ENCODE data around the gene GPR146.

Gene GPR146

GRCh38 chr7:1045069-1046063 is 1.0 kb downstream of the GPR146 start:
- DNase-seq = no peak

- DNase-seq = peak; percentile 23
Observed at GRCh38 chr7:1046722-1047679, 2.7 kb downstream of the GPR146 start.

DNA sequence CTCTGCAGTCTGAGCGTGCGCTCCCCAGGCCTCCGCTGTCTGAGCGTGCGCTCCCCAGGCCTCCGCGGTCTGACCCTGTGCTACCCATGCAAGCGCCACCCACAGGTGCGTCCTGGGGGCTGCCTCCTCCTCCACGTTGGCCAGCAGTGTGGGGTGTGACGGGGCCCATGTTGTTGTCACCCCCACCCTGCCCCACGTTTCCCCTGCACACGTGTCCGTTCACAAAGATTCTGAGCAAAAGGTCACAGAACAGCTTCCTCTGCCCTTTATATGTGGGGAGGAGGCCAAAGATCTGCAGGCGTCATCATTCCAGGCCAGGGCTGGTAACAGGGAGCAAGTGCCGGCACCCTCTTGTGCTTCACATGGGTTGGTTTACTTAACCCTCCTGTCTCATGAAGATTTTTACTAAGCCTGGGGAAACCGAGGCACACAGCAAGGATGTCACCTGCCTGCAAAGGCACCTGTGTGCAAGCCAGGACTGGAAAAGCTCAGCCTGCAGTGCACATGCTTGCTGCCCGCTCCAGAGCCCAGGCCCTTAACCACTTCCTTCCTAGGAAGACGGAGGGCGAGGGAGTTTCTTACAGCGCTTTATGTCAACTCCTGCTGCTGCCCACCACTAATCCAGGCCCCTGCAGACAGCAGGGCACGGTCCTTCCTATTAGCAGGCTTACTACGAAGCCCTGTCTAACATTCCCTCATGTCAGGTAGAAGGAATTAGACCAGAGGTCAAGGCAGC is 4.8 kb downstream of the GPR146 start:
- DNase-seq = no peak

- no peak for DNase-seq
Observed at GRCh38 chr7:1049801-1050200, 5.5 kb downstream of the GPR146 start.

DNA sequence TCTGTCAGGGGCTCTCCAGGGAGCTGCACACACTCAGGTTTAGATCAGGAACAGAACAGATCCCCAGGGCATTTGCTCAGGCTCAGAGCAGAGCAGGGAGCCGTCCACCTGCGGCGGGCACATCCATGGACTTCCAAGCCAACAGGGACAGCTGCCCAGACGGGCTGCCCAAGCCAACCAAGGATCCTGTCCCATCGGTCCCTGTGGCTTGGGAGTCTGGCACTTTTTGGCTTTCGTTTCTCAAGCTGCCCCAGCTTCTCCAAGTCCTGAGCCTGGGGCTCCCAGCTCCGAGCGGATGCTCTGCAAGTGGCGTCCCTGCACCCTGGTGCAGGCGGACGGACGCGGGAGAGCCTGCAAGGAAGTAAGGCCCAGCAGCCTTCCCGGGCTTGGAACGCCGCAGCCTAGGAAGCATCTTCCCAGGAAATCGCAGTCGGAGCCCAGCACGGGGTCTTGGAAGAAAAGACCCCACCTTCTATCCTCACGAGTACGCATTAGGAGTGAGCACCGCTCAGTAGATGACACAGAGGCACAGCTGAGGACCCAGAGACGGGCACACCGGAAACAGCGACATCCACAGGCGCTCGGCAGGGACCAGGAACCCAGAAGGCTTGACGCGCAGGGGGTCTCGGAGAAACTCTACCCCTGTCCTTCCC is 6.0 kb downstream of the GPR146 start:
- no peak for DNase-seq

GRCh38 chr7:1050956-1051690 is 6.8 kb downstream of the GPR146 start:
- no peak for DNase-seq

DNA sequence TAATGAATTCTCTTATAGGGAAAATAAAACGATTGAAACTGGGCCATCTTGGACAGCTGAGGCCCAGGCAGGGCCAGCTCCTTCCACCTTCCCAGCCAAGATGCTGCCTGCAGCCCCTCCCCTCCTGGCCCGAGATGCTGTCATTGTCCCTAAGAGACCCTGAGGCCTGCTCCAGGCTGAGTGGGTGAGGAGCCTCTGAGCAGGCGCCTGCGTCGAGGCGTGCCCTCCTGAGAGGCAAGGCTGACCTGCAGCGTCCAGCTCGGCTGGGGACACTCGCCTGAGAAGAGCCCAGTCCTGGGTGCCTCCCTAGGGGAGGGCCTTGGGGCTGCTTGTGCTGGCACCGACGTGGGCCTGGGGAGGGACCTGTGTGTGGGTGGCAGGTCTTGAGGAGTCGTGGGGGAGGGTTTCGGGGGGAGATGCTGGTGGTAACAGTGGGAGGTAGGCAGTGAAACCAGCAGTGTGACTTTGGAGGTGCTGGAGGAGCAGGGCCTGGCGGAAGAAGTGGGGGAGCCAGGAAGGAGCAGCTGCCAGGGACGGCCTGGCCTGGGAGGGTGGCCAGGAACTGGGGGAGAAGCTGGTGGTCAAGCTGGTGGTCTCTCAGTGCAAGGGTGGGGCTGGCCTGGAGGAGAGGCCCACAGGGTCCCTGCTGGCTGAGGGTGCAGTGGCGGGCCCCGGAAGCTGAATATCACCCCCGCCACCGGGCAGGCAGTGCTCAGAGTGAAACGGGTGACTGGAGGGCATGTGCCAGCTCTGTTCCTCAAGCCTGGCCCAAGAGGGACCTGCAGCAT is 7.9 kb downstream of the GPR146 start:
- no peak for DNase-seq

GRCh38 chr7:1053002-1053411 is 8.7 kb downstream of the GPR146 start:
- DNase-seq = no peak

- no peak for DNase-seq
Observed at GRCh38 chr7:1053816-1054370, 9.5 kb downstream of the GPR146 start.

GRCh38 chr7:1054438-1054837 is 10.1 kb downstream of the GPR146 start:
- DNase-seq = no peak

- DNase-seq = peak; percentile 22
Observed at GRCh38 chr7:1054861-1055450, 10.6 kb downstream of the GPR146 start.

- no peak for DNase-seq
Observed at GRCh38 chr7:1055491-1055955, 11.2 kb downstream of the GPR146 start.

DNA sequence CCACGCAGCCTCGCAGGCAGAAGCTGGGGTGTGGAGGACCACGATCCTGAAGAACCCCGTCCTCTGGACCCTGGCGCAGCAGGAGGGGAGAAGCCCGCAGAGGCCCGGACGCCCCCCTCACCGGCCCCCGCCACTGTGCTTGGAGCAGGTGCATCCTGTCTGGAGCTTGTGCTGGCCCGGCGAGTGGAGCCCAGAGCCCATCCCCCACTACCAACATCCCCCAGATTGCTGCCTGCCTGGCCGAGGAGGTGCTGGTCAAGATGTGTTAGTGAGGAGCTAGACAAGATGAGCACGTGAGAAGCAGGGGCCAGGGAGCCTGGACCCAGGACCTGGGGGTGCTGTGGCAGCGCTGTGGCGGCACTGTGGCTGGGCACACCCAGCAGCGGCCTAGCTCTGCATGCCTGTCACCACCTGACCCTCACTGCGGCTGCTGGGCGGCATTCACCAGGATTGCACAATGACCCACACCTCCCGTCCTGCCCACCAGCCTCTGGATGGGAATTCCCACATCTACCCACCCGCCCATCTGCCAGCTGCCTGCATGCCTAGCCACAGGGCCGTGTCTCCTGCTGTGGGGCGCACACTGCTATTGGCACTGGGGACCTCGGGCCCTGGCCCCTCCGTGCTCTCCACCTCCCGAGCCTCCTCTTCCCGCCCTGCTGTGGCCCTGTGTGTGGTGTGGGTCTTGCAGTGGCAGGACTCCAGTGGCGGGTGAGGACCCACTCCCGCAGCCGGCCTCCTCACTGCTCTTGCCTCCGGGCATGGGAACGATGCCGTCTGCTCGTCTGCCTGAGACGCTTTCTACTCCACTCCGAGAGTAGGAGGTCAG is 11.8 kb downstream of the GPR146 start:
- no peak for DNase-seq

DNA sequence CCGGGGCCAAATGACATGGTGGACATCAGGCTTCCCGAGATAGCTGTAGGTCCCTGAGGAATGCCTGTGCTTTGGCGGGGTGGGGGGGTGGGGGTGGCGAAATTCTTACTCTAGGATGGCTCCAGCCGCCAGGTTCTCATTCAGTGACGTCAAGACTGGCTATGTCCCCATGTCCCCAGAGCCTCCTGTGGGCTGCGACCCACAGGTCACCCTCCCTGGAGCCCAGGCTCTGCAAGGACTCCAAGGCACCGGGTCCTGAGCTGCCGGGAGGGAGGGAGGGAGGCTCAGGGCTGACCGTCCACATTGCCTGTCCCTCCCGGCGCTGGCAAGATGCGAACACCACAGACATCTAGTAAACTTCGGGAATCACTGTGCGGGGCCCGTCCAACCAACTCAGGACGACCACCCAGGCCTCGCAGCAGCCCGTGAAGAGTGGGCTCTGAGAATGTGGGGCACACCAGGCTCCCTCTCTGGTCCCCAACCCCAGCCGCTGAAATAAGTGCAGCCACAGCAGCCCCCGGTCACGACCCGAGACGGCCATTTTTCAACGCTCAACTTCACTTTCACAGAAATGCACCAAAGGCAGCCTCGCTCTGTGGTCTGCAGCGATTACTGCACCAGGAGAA is 12.6 kb downstream of the GPR146 start:
- no peak for DNase-seq

- DNase-seq = no peak
Observed at GRCh38 chr7:1057416-1058291, 13.3 kb downstream of the GPR146 start.

DNA sequence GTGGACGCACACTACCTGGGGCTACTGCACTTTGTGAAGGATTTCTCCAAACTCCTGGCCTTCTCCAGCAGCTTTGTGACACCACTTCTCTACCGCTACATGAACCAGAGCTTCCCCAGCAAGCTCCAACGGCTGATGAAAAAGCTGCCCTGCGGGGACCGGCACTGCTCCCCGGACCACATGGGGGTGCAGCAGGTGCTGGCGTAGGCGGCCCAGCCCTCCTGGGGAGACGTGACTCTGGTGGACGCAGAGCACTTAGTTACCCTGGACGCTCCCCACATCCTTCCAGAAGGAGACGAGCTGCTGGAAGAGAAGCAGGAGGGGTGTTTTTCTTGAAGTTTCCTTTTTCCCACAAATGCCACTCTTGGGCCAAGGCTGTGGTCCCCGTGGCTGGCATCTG is 14.0 kb downstream of the GPR146 start:
- DNase-seq = no peak

DNA sequence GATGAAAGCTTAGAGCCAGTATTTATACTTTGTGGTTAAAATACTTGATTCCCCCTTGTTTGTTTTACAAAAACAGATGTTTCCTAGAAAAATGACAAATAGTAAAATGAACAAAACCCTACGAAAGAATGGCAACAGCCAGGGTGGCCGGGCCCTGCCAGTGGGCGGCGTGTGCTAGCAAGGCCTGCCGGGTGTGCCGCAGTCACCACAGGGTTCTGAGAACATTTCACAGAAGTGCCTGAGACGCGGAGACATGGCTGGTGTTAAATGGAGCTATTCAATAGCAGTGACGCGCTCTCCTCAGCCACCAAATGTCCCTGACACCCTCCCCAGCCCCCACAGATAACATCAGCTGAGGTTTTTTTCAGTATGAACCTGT is 14.5 kb downstream of the GPR146 start:
- peak; percentile 35 for DNase-seq
